Panc1 (cell line): Measurements from ENCODE around the gene MLX. TPM values are rescaled to one million over a fixed set of nuclear protein-coding genes. Genes with fewer than 3 reads are reported as not detected.

Experiments
- ATAC-seq: fragments of 200-7000 bp; cut with Tn5 transposase; 2 replicates; pipeline ENCODE4 v1.9.1; 2020; ENCODE audit warnings: mild to moderate bottlenecking, moderate library complexity
- BruUV-seq: library from RNA; stranded (reverse); fragments of 400-500 nt; replicated peaks from 2 replicates; lab custom pipeline; 2021; lab: Mats Ljungman, UMichigan
- CTCF ChIA-PET: fragments of 300-600 bp; sonication (Branson Sonifier 250); formaldehyde crosslinking; loops from one replicate; lab custom pipeline; 2022; ENCODE audit warnings: antibody characterized with exemption; lab: Charles Lee
- POLR2A ChIA-PET: fragments of 300-600 bp; sonication (Branson Sonifier 250); formaldehyde crosslinking; loops from one replicate; lab custom pipeline; 2022; ENCODE audit warnings: antibody characterized with exemption; lab: Charles Lee
- DNase-seq: peaks from one replicate; pipeline ENCODE4 v3.0.0-alpha.2; 2010; ENCODE audit warnings: low read depth, low spot score
- H3K27ac ChIP-seq: 2 replicates; pipeline ENCODE4 v1.5.1; 2011; ENCODE audit warnings: mild to moderate bottlenecking, low read length, inconsistent platforms
- H3K27me3 ChIP-seq: fragments of 200-500 bp; sonication (Bioruptor generic); 2 replicates; pipeline ENCODE4 v1.6.0; 2014; ENCODE audit warnings: low read length, inconsistent platforms; ENCODE audit not compliant: control insufficient read depth, insufficient read depth
- H3K36me3 ChIP-seq: fragments of 200-500 bp; sonication (Bioruptor generic); 2 replicates; pipeline ENCODE4 v1.5.1; 2014; ENCODE audit warnings: inconsistent platforms, mild to moderate bottlenecking, low read length, moderate library complexity; ENCODE audit not compliant: control insufficient read depth, insufficient read depth
- H3K4me1 ChIP-seq: 2 replicates; pipeline ENCODE4 v1.5.1; 2011; ENCODE audit warnings: inconsistent platforms, mild to moderate bottlenecking, low read length, moderate library complexity; ENCODE audit not compliant: control insufficient read depth, insufficient read depth
- H3K4me3 ChIP-seq, 2 experiments: 2 replicates each; pipeline ENCODE4 v1.5.1; 2011 to 2012; ENCODE audit warnings: low read depth in 2 of 2, low read length in 2 of 2, mild to moderate bottlenecking in 2 of 2, inconsistent platforms in 1 of 2, moderate library complexity in 1 of 2
- H3K9me3 ChIP-seq: fragments of 200-500 bp; sonication (Bioruptor generic); 2 replicates; pipeline ENCODE4 v1.5.1; 2014; ENCODE audit warnings: low read depth, mild to moderate bottlenecking, inconsistent platforms, low read length, moderate library complexity; ENCODE audit not compliant: control insufficient read depth, insufficient read depth
- CTCF ChIP-seq: fragments of 450-650 bp; IDR thresholded peaks from 2 replicates; pipeline ENCODE4 v1.5.1; 2017; ENCODE audit warnings: mild to moderate bottlenecking
- POLR2AphosphoS5 ChIP-seq: IDR thresholded peaks from 2 replicates; pipeline ENCODE4 v1.6.1; 2012; ENCODE audit warnings: mild to moderate bottlenecking, low read depth, low read length, moderate library complexity
- REST ChIP-seq, 2 experiments: IDR thresholded peaks; 2 replicates each; pipeline ENCODE4 v1.6.1; 2011 to 2012; ENCODE audit warnings: low read depth in 2 of 2, control low read depth in 1 of 2, low read length in 1 of 2, mild to moderate bottlenecking in 1 of 2, moderate library complexity in 1 of 2; ENCODE audit not compliant: insufficient read depth in 1 of 2
- SIN3A ChIP-seq: IDR thresholded peaks from 2 replicates; pipeline ENCODE4 v1.6.1; 2012; ENCODE audit warnings: low read depth, mild to moderate bottlenecking, low read length, moderate library complexity, borderline replicate concordance; ENCODE audit not compliant: insufficient read depth
- TCF7L2 ChIP-seq: IDR thresholded peaks from 2 replicates; pipeline ENCODE4 v1.6.1; 2011; ENCODE audit warnings: mild to moderate bottlenecking, low read depth, low read length, inconsistent platforms
- in situ Hi-C: cut with HindIII; loops from 2 replicates; pipeline ENCODE4 v1.10.0; 2016; ENCODE audit warnings: low sequenced_read_pairs, low pct_unique_long_range_greater_than_20kb
- intact Hi-C: fragments of 100-400 bp; cut with micrococcal nuclease; formaldehyde crosslinking; loops from one replicate; pipeline ENCODE4 v1.10.0; 2022; ENCODE audit not compliant: unreplicated experiment
- total RNA-seq: library from RNA; stranded (reverse); gene quantifications from one replicate; pipeline ENCODE4 v1.2.1, GENCODE V29; 2021; ENCODE audit not compliant: unreplicated experiment

MLX gene
- total RNA-seq, 1 experiment from 2014 or later: 35.8 TPM

GRCh38 chr17:42612013-42612412 lies 45.1 kb downstream of the MLX start:
- H3K27ac ChIP-seq: no peak overlapping the region
- no peak for DNase-seq
- intact Hi-C loops: no loop called here
- in situ Hi-C loops: no loop called here
- no peak for ATAC-seq
- CTCF ChIA-PET: no interaction called here
- POLR2A ChIA-PET: no interaction called here
- H3K4me3 ChIP-seq: no peak overlapping the region
- H3K36me3 ChIP-seq: peaks cover 7% of the 10 kb centered on the region
- no peaks in the 10 kb centered on the region for H3K27me3 ChIP-seq
- TF ChIP-seq TCF7L2 (no peak), POLR2AphosphoS5 (no peak), CTCF (no peak), REST (IDR thresholded peaks at IDR 0.05; ENCODE audit: insufficient read depth in 1 of 2, low read depth in 2 of 2, low read length in 1 of 2) (no peak), SIN3A (no peak)
- H3K4me1 ChIP-seq: peaks cover 9% of the 10 kb centered on the region
- H3K9me3 ChIP-seq: no peaks in the 10 kb centered on the region
- BruUV-seq: no TSS peak

GRCh38 chr17:42613699-42614295 lies 46.9 kb downstream of the MLX start:
- ATAC-seq (no peak), DNase-seq (no peak)
- Histone ChIP-seq H3K4me1 (peaks cover 7% of the 10 kb centered on the region), H3K9me3 (no peaks in the 10 kb centered on the region), H3K27ac (no peak overlapping the region), H3K27me3 (no peaks in the 10 kb centered on the region), H3K36me3 (peaks cover 4% of the 10 kb centered on the region), H3K4me3 (no peak overlapping the region)
- no TSS peak for BruUV-seq
- in situ Hi-C loops: no loop called here
- ChIA-PET CTCF (no interaction called here), POLR2A (no interaction called here)
- intact Hi-C loops: no loop called here
- TF ChIP-seq REST (IDR thresholded peaks at IDR 0.05; ENCODE audit: insufficient read depth in 1 of 2, low read depth in 2 of 2, low read length in 1 of 2): no peak
- TF ChIP-seq POLR2AphosphoS5: no peak
- no peak for TF ChIP-seq SIN3A
- no peak for TF ChIP-seq TCF7L2
- no peak for TF ChIP-seq CTCF
